ENCODE results near the gene ADAMTS2. TPM values are rescaled to one million over a fixed set of nuclear protein-coding genes. Genes with fewer than 3 reads are reported as not detected.

ADAMTS2 gene
- total RNA-seq, 1 donor from 2014 or later: 23.5 TPM

DNA sequence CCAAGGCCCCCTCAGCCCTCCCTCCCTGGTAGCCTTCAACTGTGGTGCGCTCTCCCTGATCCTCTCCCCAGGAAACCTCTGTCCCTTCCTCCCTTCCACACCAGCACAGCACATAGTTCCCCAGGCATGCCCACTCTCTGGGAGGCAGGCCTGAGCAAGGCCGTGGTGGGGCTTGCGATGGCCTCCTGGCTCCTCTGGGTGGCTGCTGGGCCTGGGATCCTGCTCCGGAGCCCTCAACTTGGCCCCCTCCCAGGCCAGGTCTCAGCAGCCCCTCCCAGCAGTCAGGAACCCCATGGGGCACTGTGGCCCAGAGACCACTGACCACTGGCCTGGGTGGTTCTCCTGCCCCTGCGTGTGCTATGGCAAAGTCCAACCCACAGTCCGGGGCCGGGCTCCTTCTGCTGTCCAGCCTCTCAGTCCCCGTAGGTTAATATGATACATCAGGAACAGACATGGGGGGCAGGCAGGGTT is 159.3 kb downstream of the ADAMTS2 start:
- DNase-seq: no peak
- Mint-ChIP-seq H3K27ac (ENCODE audit: unreplicated experiment) (no peak overlapping the region), H3K27me3 (ENCODE audit: unreplicated experiment) (peaks cover 9% of the 10 kb centered on the region), H3K36me3 (ENCODE audit: unreplicated experiment) (no peaks in the 10 kb centered on the region), H3K9me3 (ENCODE audit: unreplicated experiment) (peaks cover 4% of the 10 kb centered on the region), H3K4me1 (ENCODE audit: low read depth, unreplicated experiment) (peaks cover 17% of the 10 kb centered on the region), H3K4me3 (ENCODE audit: unreplicated experiment) (no peak overlapping the region)
- TF ChIP-seq, protein P1, sequence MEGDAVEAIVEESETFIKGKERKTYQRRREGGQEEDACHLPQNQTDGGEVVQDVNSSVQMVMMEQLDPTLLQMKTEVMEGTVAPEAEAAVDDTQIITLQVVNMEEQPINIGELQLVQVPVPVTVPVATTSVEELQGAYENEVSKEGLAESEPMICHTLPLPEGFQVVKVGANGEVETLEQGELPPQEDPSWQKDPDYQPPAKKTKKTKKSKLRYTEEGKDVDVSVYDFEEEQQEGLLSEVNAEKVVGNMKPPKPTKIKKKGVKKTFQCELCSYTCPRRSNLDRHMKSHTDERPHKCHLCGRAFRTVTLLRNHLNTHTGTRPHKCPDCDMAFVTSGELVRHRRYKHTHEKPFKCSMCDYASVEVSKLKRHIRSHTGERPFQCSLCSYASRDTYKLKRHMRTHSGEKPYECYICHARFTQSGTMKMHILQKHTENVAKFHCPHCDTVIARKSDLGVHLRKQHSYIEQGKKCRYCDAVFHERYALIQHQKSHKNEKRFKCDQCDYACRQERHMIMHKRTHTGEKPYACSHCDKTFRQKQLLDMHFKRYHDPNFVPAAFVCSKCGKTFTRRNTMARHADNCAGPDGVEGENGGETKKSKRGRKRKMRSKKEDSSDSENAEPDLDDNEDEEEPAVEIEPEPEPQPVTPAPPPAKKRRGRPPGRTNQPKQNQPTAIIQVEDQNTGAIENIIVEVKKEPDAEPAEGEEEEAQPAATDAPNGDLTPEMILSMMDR (IDR thresholded peaks at IDR 0.05; ENCODE audit: partially characterized antibody, unreplicated experiment): no peak

DNA sequence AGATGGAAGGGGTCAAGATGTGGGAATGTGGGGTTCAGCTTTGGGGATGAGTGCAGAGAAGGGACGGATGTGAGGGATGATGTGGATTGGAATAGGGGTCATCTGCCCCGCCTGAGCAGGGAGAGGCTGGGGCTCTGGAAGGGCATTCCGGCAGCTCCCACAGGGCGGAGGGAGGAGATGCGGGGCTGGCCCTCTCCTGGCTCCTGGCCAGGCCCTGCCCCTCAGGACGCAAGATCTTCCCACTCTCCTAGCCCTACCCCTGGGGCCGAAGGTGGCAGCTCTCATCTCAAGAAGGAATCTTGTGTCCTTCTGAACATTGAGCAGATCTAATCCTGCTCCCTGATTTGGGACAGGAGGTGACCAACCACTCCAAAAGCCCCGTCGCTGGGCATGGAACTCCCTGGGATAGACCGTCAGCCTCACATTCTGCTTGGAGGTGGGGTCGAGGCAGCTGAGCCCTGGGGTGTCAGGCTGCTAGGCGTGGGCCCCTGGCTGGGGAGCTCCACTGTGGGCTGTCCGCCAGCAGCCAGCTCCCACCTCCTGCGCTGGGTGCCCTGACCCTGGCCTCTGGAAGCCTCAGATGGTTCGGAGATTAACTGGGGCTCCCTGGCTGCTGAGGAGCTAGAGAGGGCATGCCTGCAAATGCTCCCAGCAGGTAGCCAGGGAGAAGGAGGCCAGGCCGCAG is 159.9 kb downstream of the ADAMTS2 start:
- Mint-ChIP-seq H3K27me3 (ENCODE audit: unreplicated experiment) (peaks cover 10% of the 10 kb centered on the region), H3K4me3 (ENCODE audit: unreplicated experiment) (peak overlapping the region; percentile 52), H3K36me3 (ENCODE audit: unreplicated experiment) (no peaks in the 10 kb centered on the region), H3K27ac (ENCODE audit: unreplicated experiment) (no peak overlapping the region), H3K4me1 (ENCODE audit: low read depth, unreplicated experiment) (peaks cover 17% of the 10 kb centered on the region), H3K9me3 (ENCODE audit: unreplicated experiment) (peaks cover 4% of the 10 kb centered on the region)
- no peak for DNase-seq
- TF ChIP-seq, protein P1 (IDR thresholded peaks at IDR 0.05; ENCODE audit: partially characterized antibody, unreplicated experiment): no peak

DNA sequence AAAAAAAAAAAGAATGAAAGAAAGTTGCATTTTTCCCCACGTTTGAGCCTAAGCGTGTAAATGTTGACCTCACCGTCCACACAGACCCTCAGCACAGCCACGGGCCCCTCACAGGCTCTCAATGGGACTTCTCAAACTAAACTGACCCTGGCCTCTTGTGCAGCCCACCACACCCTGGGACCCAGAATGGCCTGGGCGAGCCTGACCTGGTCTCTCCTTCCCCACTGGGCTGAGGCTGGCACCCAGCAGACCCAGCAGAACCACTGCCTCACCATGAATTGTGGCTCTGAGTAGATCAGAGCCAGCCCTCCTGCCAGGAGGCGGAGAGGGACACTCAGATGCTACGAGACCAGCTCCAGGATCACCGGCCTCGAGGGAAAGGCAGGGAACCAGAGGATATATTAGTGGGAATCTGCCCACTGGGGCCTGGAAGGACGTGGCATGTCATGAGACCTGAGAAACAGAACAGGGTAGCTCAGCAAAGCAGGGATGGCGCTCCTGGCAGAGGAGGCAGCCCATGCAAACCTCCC is 160.7 kb downstream of the ADAMTS2 start:
- Mint-ChIP-seq H3K27ac (ENCODE audit: unreplicated experiment) (no peak overlapping the region), H3K4me3 (ENCODE audit: unreplicated experiment) (peak overlapping the region; percentile 52), H3K36me3 (ENCODE audit: unreplicated experiment) (no peaks in the 10 kb centered on the region), H3K27me3 (ENCODE audit: unreplicated experiment) (peaks cover 9% of the 10 kb centered on the region), H3K9me3 (ENCODE audit: unreplicated experiment) (peaks cover 2% of the 10 kb centered on the region), H3K4me1 (ENCODE audit: low read depth, unreplicated experiment) (peaks cover 11% of the 10 kb centered on the region)
- no peak for DNase-seq
- TF ChIP-seq, protein P1 (IDR thresholded peaks at IDR 0.05; ENCODE audit: partially characterized antibody, unreplicated experiment): no peak

DNA sequence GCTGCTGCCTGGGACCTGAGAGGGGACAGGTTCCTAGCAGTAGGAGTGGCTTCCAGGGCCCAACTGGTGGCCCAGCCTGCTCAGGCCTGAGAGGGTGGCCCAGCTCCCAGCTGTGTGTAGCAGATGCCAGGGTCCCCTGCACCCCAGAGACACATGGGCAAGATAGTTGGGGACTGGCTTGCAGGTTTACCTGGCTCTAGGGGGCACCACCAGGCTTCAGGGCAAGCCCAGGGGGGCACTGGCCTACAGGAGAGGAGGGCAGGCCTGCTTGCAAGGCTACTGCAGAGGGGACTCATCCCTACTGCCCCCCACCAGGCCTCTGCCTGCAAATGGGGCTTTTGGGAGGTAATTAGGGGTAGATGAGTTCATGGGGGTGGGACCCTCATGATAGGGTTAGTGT is 161.8 kb downstream of the ADAMTS2 start:
- H3K4me3 Mint-ChIP-seq (ENCODE audit: unreplicated experiment): no peak overlapping the region

More for the DNA sequence above, 161.8 kb downstream of the ADAMTS2 start:
- Mint-ChIP-seq H3K36me3 (ENCODE audit: unreplicated experiment) (peaks cover 3% of the 10 kb centered on the region), H3K4me1 (ENCODE audit: low read depth, unreplicated experiment) (peaks cover 9% of the 10 kb centered on the region), H3K9me3 (ENCODE audit: unreplicated experiment) (peaks cover 2% of the 10 kb centered on the region), H3K27ac (ENCODE audit: unreplicated experiment) (no peak overlapping the region), H3K27me3 (ENCODE audit: unreplicated experiment) (peaks cover 9% of the 10 kb centered on the region)
- TF ChIP-seq, protein P1 (IDR thresholded peaks at IDR 0.05; ENCODE audit: partially characterized antibody, unreplicated experiment): no peak
- no peak for DNase-seq

Data from glutamatergic neuron (in vitro differentiated cells).